Fibroblast of lung (primary cell): Measurements from ENCODE around the gene ASB15. TPM values are rescaled to one million over a fixed set of nuclear protein-coding genes. Genes with fewer than 3 reads are reported as not detected.

ENCODE experiments used
- DNase-seq, 2 donors: peaks; one replicate each; pipeline versions ENCODE4 v3.0.0 to v3.0.0-alpha.2; 2010; ENCODE audit warnings: low read depth in 2 of 2
- H2AFZ ChIP-seq: 2 replicates; pipeline ENCODE4 v1.5.1; 2012; ENCODE audit warnings: low read length, control low read depth, inconsistent platforms
- H3K27ac ChIP-seq: 2 replicates; pipeline ENCODE4 v1.5.1; 2011; ENCODE audit warnings: low read length, control low read depth; ENCODE audit not compliant: insufficient read depth
- H3K27me3 ChIP-seq: 2 replicates; pipeline ENCODE4 v1.5.1; 2011; ENCODE audit warnings: mild to moderate bottlenecking, low read length; ENCODE audit not compliant: control insufficient read depth, insufficient read depth
- H3K36me3 ChIP-seq: 2 replicates; pipeline ENCODE4 v1.5.1; 2011; ENCODE audit warnings: low read length; ENCODE audit not compliant: control insufficient read depth, insufficient read depth
- H3K4me1 ChIP-seq: 2 replicates; pipeline ENCODE4 v1.5.1; 2011; ENCODE audit warnings: low read length; ENCODE audit not compliant: control insufficient read depth, insufficient read depth; ENCODE audit errors: extremely low read depth
- H3K4me2 ChIP-seq: 2 replicates; pipeline ENCODE4 v1.5.1; 2011; ENCODE audit warnings: low read length, control low read depth; ENCODE audit not compliant: insufficient read depth; ENCODE audit errors: extremely low read depth
- H3K4me3 ChIP-seq, 4 experiments: fragments of 200-600 bp in 1 of 4; sonication (generic) in 1 of 4; replicated peaks in 1 of 4; 2 replicates each; pipeline ENCODE4 v1.5.1; 2011 to 2016; ENCODE audit warnings: low read length in 4 of 4, low read depth in 3 of 4, mild to moderate bottlenecking in 3 of 4, control low read depth in 2 of 4, inconsistent platforms in 1 of 4, mixed read lengths in 1 of 4; ENCODE audit not compliant: insufficient read depth in 1 of 4; ENCODE audit errors: control extremely low read depth in 1 of 4
- H3K79me2 ChIP-seq: 2 replicates; pipeline ENCODE4 v1.5.1; 2012; ENCODE audit warnings: mild to moderate bottlenecking, low read length, inconsistent platforms; ENCODE audit not compliant: control insufficient read depth, insufficient read depth
- H3K9ac ChIP-seq: 2 replicates; pipeline ENCODE4 v1.5.1; 2011; ENCODE audit warnings: mild to moderate bottlenecking, low read length, control low read depth; ENCODE audit not compliant: insufficient read depth
- H3K9me3 ChIP-seq: 2 replicates; pipeline ENCODE4 v1.5.1; 2012; ENCODE audit warnings: low read depth, low read length; ENCODE audit not compliant: control insufficient read depth, insufficient read depth
- H4K20me1 ChIP-seq: 2 replicates; pipeline ENCODE4 v1.5.1; 2011; ENCODE audit warnings: low read length; ENCODE audit not compliant: control insufficient read depth, insufficient read depth; ENCODE audit errors: extremely low read depth
- CTCF ChIP-seq, 2 donors: IDR thresholded peaks in 1 of 2; conservative IDR thresholded peaks in 1 of 2; 1 replicate in 1 of 2; 2 replicates in 1 of 2; pipeline ENCODE4 v1.5.1; 2011 to 2012; ENCODE audit warnings: low read length in 2 of 2, control low read depth in 1 of 2, inconsistent platforms in 1 of 2, low read depth in 1 of 2, mild to moderate bottlenecking in 1 of 2
- EZH2 ChIP-seq: IDR thresholded peaks from 2 replicates; pipeline ENCODE4 v1.5.1; 2012; ENCODE audit warnings: low read length, control low read depth, mild to moderate bottlenecking; ENCODE audit errors: missing control alignments
- polyA plus RNA-seq, 2 donors: library from polyadenylated mRNA; depleted of rRNA in 1 of 2; stranded (reverse) in 1 of 2; unstranded in 1 of 2; fragments of >200 nt; gene quantifications; 2 replicates each; pipeline ENCODE4 v1.2.1, GENCODE V29; 2011 to 2012; ENCODE audit warnings: missing spikeins in 1 of 2
- total RNA-seq: library from RNA; depleted of rRNA; stranded (reverse); fragments of >200 nt; gene quantifications from 2 replicates; pipeline ENCODE4 v1.2.1, GENCODE V29; 2014

Gene ASB15
- total and polyA plus RNA-seq, 2 donors (not counting 1 experiment from before 2014, with no cell fraction given), result not detected

GRCh38 chr7:123553159-123553558 is 48.5 kb upstream of the ASB15 start:
- DNase-seq, result no peak
- Histone ChIP-seq H3K79me2 (peaks cover 9% of the 10 kb centered on the region), H4K20me1 (no peaks in the 10 kb centered on the region), H3K36me3 (no peaks in the 10 kb centered on the region), H3K27me3 (no peaks in the 10 kb centered on the region), H2AFZ (no peak overlapping the region), H3K27ac (no peak overlapping the region), H3K9me3 (no peaks in the 10 kb centered on the region), H3K9ac (no peak overlapping the region), H3K4me3 (no peak overlapping the region), H3K4me1 (peaks cover 2% of the 10 kb centered on the region), H3K4me2 (no peak overlapping the region)
- TF ChIP-seq CTCF (conservative IDR thresholded peaks at IDR 0.05 in 1 of 2, IDR thresholded peaks at IDR 0.05 in 1 of 2; ENCODE audit: low read depth in 1 of 2, low read length in 2 of 2) (no peak), EZH2 (no peak)

- Histone ChIP-seq H3K4me1 (peaks cover 2% of the 10 kb centered on the region), H2AFZ (no peak overlapping the region), H3K4me3 (no peak overlapping the region), H3K9me3 (no peaks in the 10 kb centered on the region), H4K20me1 (no peaks in the 10 kb centered on the region), H3K79me2 (peaks cover 9% of the 10 kb centered on the region), H3K36me3 (no peaks in the 10 kb centered on the region), H3K27ac (no peak overlapping the region), H3K27me3 (no peaks in the 10 kb centered on the region), H3K4me2 (no peak overlapping the region), H3K9ac (no peak overlapping the region)
- TF ChIP-seq EZH2, result no peak
- TF ChIP-seq CTCF (conservative IDR thresholded peaks at IDR 0.05 in 1 of 2, IDR thresholded peaks at IDR 0.05 in 1 of 2; ENCODE audit: low read depth in 1 of 2, low read length in 2 of 2), result no peak
- no peak for DNase-seq
These were observed 46.1 kb upstream of the ASB15 start for GRCh38 chr7:123555484-123555883.

GRCh38 chr7:123557016-123557397 is 44.6 kb upstream of the ASB15 start:
- H3K36me3 ChIP-seq, result no peaks in the 10 kb centered on the region
- H2AFZ ChIP-seq, result peak overlapping the region; percentile 90
- H3K27me3 ChIP-seq, result no peaks in the 10 kb centered on the region
- peaks cover 9% of the 10 kb centered on the region for H3K79me2 ChIP-seq
- peak; percentile 30 to 35 for DNase-seq
- peak overlapping the region; percentile 70 for H3K9ac ChIP-seq
- no peaks in the 10 kb centered on the region for H4K20me1 ChIP-seq
- H3K4me2 ChIP-seq, result peak overlapping the region; percentile 79
- TF ChIP-seq CTCF (conservative IDR thresholded peaks at IDR 0.05 in 1 of 2, IDR thresholded peaks at IDR 0.05 in 1 of 2; ENCODE audit: low read depth in 1 of 2, low read length in 2 of 2), result no peak
- no peak for TF ChIP-seq EZH2
- H3K27ac ChIP-seq, result peak overlapping the region; percentile 90
- no peaks in the 10 kb centered on the region for H3K9me3 ChIP-seq
- H3K4me3 ChIP-seq, result peak overlapping the region; percentile 81 to 100 (median 98)
- peaks cover 2% of the 10 kb centered on the region for H3K4me1 ChIP-seq
